Measurements from ENCODE around the gene TMEM203. TPM values are rescaled to one million over a fixed set of nuclear protein-coding genes. Genes with fewer than 3 reads are reported as not detected.

TMEM203 gene
- total RNA-seq, 1 experiment from 2014 or later, result 50.6 TPM

DNA sequence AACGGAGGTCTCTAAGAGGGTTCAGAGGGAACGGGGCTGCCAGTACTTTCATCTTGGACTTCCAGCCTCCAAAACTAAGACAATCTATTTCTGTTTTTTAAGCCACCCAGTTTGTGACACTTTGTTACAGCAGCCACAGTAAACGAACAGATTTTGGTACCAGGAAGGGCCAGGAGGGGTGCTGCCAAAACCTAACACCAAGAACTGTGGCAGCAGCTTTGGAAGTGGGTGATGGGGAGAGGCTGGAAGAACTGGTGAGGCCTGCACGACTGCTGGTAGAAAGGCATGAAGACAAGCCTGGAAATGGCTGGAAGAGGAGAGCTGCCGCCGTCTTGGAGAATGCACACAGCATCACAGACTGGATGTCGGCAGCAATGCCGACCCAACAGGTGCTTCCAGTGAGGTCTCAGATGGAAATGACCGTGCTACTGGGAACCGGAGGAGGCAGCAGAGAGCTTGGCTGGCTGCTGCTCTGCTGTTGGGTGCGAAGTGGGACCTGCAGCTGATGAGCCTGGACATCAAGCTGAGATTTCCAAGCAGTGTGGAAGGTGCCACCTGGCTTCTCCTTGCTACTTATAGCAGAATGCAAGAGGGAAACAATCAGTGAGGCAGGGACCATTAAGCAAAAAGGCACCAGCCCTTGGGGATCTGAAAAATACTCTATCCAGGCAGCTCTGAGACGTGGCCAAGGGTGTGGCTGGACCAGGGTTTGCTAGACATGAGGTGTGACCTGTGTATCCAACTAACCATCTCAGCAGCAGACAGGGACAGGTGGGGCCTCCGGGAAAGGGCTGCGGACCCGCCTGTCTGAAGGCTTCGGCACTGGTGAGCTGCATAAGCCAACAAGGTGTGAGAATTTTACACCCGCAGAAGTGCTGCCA is 28.9 kb downstream of the TMEM203 start (continued):
- TF ChIP-seq, protein P1, sequence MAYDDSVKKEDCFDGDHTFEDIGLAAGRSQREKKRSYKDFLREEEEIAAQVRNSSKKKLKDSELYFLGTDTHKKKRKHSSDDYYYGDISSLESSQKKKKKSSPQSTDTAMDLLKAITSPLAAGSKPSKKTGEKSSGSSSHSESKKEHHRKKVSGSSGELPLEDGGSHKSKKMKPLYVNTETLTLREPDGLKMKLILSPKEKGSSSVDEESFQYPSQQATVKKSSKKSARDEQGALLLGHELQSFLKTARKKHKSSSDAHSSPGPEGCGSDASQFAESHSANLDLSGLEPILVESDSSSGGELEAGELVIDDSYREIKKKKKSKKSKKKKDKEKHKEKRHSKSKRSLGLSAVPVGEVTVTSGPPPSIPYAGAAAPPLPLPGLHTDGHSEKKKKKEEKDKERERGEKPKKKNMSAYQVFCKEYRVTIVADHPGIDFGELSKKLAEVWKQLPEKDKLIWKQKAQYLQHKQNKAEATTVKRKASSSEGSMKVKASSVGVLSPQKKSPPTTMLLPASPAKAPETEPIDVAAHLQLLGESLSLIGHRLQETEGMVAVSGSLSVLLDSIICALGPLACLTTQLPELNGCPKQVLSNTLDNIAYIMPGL (CRISPR knock-in tag; IDR thresholded peaks at IDR 0.05), result no peak
- TF ChIP-seq, protein P2, sequence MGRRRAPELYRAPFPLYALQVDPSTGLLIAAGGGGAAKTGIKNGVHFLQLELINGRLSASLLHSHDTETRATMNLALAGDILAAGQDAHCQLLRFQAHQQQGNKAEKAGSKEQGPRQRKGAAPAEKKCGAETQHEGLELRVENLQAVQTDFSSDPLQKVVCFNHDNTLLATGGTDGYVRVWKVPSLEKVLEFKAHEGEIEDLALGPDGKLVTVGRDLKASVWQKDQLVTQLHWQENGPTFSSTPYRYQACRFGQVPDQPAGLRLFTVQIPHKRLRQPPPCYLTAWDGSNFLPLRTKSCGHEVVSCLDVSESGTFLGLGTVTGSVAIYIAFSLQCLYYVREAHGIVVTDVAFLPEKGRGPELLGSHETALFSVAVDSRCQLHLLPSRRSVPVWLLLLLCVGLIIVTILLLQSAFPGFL (CRISPR knock-in tag; IDR thresholded peaks at IDR 0.05; ENCODE audit: borderline replicate concordance), result no peak
- TF ChIP-seq, protein P3, sequence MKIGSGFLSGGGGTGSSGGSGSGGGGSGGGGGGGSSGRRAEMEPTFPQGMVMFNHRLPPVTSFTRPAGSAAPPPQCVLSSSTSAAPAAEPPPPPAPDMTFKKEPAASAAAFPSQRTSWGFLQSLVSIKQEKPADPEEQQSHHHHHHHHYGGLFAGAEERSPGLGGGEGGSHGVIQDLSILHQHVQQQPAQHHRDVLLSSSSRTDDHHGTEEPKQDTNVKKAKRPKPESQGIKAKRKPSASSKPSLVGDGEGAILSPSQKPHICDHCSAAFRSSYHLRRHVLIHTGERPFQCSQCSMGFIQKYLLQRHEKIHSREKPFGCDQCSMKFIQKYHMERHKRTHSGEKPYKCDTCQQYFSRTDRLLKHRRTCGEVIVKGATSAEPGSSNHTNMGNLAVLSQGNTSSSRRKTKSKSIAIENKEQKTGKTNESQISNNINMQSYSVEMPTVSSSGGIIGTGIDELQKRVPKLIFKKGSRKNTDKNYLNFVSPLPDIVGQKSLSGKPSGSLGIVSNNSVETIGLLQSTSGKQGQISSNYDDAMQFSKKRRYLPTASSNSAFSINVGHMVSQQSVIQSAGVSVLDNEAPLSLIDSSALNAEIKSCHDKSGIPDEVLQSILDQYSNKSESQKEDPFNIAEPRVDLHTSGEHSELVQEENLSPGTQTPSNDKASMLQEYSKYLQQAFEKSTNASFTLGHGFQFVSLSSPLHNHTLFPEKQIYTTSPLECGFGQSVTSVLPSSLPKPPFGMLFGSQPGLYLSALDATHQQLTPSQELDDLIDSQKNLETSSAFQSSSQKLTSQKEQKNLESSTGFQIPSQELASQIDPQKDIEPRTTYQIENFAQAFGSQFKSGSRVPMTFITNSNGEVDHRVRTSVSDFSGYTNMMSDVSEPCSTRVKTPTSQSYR (CRISPR knock-in tag; IDR thresholded peaks at IDR 0.05), result no peak
- no peak for TF ChIP-seq ZNF138 (CRISPR knock-in tag; conservative IDR thresholded peaks at IDR 0.05)
- TF ChIP-seq RELA (CRISPR knock-in tag; IDR thresholded peaks at IDR 0.05; ENCODE audit: borderline replicate concordance), result no peak
- TF ChIP-seq, protein P4, sequence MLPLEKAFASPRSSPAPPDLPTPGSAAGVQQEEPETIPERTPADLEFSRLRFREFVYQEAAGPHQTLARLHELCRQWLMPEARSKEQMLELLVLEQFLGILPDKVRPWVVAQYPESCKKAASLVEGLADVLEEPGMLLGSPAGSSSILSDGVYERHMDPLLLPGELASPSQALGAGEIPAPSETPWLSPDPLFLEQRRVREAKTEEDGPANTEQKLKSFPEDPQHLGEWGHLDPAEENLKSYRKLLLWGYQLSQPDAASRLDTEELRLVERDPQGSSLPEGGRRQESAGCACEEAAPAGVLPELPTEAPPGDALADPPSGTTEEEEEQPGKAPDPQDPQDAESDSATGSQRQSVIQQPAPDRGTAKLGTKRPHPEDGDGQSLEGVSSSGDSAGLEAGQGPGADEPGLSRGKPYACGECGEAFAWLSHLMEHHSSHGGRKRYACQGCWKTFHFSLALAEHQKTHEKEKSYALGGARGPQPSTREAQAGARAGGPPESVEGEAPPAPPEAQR (CRISPR knock-in tag; IDR thresholded peaks at IDR 0.05), result no peak
- TF ChIP-seq FOXP1 (CRISPR knock-in tag; IDR thresholded peaks at IDR 0.05; ENCODE audit: borderline replicate concordance), result no peak

DNA sequence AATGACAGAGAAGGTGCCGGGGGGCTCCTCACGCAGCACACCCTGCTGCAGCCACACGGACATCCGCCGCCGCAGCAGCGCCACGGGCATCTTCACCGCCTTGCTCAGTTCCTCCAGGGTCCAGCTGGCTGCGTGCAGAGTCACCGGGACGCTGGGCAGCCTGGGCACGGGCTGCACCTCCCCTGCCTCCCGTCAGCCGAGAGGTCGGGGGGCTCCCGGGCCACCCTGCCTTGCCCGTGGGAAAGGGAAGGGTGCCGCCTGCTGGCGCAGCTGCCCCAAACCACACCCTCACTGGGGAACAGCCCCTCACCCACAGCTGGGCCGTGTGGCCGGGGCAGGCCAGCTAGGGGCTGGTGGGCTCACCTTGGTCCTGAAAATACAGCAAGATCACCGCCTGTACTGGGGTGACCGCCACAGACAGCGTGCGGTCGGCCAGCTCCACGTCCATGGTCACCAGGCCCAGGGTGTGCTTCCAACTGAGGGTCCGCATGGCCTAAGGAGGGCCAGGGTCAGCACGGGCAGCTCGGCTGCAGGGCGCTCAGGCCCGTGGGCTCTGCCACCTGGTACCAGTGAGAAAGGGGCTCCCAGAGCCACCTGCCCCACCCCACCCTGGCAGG is 30.0 kb downstream of the TMEM203 start:
- peak; percentile 64 for DNase-seq (ENCODE audit: low spot score)
- peaks cover 2% of the 10 kb centered on the region for H3K4me1 Mint-ChIP-seq
- peak overlapping the region; percentile 42; the same call in 1 of the 2 replicates for H3K4me3 Mint-ChIP-seq
- peaks cover 15% of the 10 kb centered on the region for H3K27me3 Mint-ChIP-seq (ENCODE audit: low read depth)
- H3K9me3 Mint-ChIP-seq, result no peaks in the 10 kb centered on the region
- ChIA-PET CTCF (interaction anchor here (0.5 to 3.6 kb wide), 37 partner anchors 8 to 247 kb away, joined by 3 to 40 read pairs (median 8); partner anchors contain the start of genes ABCA2, ANAPC2, CYSRT1 and EXD3), POLR2A (interaction anchor here (1.0 to 1.8 kb wide), 4 partner anchors 13 to 62 kb away, joined by 3 to 6 read pairs (median 3); no protein-coding TSS in a partner anchor)
- H3K36me3 Mint-ChIP-seq, result no peaks in the 10 kb centered on the region
- peak; percentile 63 for ATAC-seq
- no peak overlapping the region for H3K27ac Mint-ChIP-seq
- TF ChIP-seq, protein P5, sequence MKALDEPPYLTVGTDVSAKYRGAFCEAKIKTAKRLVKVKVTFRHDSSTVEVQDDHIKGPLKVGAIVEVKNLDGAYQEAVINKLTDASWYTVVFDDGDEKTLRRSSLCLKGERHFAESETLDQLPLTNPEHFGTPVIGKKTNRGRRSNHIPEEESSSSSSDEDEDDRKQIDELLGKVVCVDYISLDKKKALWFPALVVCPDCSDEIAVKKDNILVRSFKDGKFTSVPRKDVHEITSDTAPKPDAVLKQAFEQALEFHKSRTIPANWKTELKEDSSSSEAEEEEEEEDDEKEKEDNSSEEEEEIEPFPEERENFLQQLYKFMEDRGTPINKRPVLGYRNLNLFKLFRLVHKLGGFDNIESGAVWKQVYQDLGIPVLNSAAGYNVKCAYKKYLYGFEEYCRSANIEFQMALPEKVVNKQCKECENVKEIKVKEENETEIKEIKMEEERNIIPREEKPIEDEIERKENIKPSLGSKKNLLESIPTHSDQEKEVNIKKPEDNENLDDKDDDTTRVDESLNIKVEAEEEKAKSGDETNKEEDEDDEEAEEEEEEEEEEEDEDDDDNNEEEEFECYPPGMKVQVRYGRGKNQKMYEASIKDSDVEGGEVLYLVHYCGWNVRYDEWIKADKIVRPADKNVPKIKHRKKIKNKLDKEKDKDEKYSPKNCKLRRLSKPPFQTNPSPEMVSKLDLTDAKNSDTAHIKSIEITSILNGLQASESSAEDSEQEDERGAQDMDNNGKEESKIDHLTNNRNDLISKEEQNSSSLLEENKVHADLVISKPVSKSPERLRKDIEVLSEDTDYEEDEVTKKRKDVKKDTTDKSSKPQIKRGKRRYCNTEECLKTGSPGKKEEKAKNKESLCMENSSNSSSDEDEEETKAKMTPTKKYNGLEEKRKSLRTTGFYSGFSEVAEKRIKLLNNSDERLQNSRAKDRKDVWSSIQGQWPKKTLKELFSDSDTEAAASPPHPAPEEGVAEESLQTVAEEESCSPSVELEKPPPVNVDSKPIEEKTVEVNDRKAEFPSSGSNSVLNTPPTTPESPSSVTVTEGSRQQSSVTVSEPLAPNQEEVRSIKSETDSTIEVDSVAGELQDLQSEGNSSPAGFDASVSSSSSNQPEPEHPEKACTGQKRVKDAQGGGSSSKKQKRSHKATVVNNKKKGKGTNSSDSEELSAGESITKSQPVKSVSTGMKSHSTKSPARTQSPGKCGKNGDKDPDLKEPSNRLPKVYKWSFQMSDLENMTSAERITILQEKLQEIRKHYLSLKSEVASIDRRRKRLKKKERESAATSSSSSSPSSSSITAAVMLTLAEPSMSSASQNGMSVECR (CRISPR knock-in tag; IDR thresholded peaks at IDR 0.05; ENCODE audit: borderline replicate concordance), result no peak
- TF ChIP-seq, protein P6, sequence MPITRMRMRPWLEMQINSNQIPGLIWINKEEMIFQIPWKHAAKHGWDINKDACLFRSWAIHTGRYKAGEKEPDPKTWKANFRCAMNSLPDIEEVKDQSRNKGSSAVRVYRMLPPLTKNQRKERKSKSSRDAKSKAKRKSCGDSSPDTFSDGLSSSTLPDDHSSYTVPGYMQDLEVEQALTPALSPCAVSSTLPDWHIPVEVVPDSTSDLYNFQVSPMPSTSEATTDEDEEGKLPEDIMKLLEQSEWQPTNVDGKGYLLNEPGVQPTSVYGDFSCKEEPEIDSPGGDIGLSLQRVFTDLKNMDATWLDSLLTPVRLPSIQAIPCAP (CRISPR knock-in tag; IDR thresholded peaks at IDR 0.05), result no peak
- no peak for TF ChIP-seq ZNF232 (CRISPR knock-in tag; IDR thresholded peaks at IDR 0.05)
- peak; percentile 24; the same call in 1 of the 2 replicates for TF ChIP-seq FOXP1 (CRISPR knock-in tag; IDR thresholded peaks at IDR 0.05; ENCODE audit: borderline replicate concordance)
- TF ChIP-seq GABPB1 (CRISPR knock-in tag; IDR thresholded peaks at IDR 0.05), result no peak
- TF ChIP-seq TEAD1 (CRISPR knock-in tag; IDR thresholded peaks at IDR 0.05), result no peak
- TF ChIP-seq ZNF671 (CRISPR knock-in tag; IDR thresholded peaks at IDR 0.05), result no peak
- no peak for TF ChIP-seq NR3C1 (CRISPR knock-in tag; conservative IDR thresholded peaks at IDR 0.05; ENCODE audit: low read depth)
- TF ChIP-seq, protein P7, sequence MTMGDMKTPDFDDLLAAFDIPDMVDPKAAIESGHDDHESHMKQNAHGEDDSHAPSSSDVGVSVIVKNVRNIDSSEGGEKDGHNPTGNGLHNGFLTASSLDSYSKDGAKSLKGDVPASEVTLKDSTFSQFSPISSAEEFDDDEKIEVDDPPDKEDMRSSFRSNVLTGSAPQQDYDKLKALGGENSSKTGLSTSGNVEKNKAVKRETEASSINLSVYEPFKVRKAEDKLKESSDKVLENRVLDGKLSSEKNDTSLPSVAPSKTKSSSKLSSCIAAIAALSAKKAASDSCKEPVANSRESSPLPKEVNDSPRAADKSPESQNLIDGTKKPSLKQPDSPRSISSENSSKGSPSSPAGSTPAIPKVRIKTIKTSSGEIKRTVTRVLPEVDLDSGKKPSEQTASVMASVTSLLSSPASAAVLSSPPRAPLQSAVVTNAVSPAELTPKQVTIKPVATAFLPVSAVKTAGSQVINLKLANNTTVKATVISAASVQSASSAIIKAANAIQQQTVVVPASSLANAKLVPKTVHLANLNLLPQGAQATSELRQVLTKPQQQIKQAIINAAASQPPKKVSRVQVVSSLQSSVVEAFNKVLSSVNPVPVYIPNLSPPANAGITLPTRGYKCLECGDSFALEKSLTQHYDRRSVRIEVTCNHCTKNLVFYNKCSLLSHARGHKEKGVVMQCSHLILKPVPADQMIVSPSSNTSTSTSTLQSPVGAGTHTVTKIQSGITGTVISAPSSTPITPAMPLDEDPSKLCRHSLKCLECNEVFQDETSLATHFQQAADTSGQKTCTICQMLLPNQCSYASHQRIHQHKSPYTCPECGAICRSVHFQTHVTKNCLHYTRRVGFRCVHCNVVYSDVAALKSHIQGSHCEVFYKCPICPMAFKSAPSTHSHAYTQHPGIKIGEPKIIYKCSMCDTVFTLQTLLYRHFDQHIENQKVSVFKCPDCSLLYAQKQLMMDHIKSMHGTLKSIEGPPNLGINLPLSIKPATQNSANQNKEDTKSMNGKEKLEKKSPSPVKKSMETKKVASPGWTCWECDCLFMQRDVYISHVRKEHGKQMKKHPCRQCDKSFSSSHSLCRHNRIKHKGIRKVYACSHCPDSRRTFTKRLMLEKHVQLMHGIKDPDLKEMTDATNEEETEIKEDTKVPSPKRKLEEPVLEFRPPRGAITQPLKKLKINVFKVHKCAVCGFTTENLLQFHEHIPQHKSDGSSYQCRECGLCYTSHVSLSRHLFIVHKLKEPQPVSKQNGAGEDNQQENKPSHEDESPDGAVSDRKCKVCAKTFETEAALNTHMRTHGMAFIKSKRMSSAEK (CRISPR knock-in tag; IDR thresholded peaks at IDR 0.05; ENCODE audit: borderline replicate concordance), result no peak

Data from WTC11 (cell line).